HCT116 (cell line): ENCODE data around the gene GCNT2. TPM values are rescaled to one million over a fixed set of nuclear protein-coding genes. Genes with fewer than 3 reads are reported as not detected.

Experiments used
- ATAC-seq: fragments of 200-7000 bp; cut with Tn5 transposase; 2 replicates; pipeline ENCODE4 v1.9.1; 2020; ENCODE audit warnings: mild to moderate bottlenecking, moderate library complexity
- BruUV-seq: library from RNA; stranded (reverse); fragments of 400-500 nt; replicated peaks from 2 replicates; lab custom pipeline; 2021; lab: Mats Ljungman, UMichigan
- CTCF ChIA-PET: fragments of 300-600 bp; sonication (Branson Sonifier 250); formaldehyde crosslinking; loops from one replicate; lab custom pipeline; 2021; ENCODE audit warnings: antibody characterized with exemption; lab: Charles Lee
- POLR2A ChIA-PET: fragments of 300-600, 350-600 bp; sonication (Branson Sonifier 250); formaldehyde crosslinking; loops from one replicate; lab custom pipeline; 2021; ENCODE audit warnings: antibody characterized with exemption; lab: Charles Lee
- RAD21 ChIA-PET, 2 experiments: fragments of 300-600 bp; sonication (Branson Sonifier 250); formaldehyde crosslinking; loops; one replicate each; lab custom pipeline; 2023; ENCODE audit warnings: low total read pairs in 2 of 2; ENCODE audit not compliant: uncharacterized antibody in 2 of 2, unreplicated experiment in 2 of 2, low non-redundant PET in 1 of 2; lab: Charles Lee
- DNase-seq: peaks from one replicate; pipeline ENCODE4 v3.0.0-alpha.2; 2010; ENCODE audit warnings: low read depth, low spot score
- H2AFZ ChIP-seq: fragments of 200-600 bp; shearing (Covaris generic), sonication (generic); 2 replicates; pipeline ENCODE4 v1.6.1; 2017; ENCODE audit warnings: low read depth, mixed run types, mixed read lengths, antibody characterized with exemption, low read length; ENCODE audit not compliant: poor library complexity, severe bottlenecking
- H3K27ac ChIP-seq: 2 replicates; pipeline ENCODE4 v1.5.1; 2012; ENCODE audit warnings: low read depth, low read length
- H3K27me3 ChIP-seq: fragments of 200-600 bp; sonication (generic); 2 replicates; pipeline ENCODE4 v1.6.1; 2016; ENCODE audit warnings: mixed run types, low read length, mixed read lengths; ENCODE audit not compliant: insufficient read depth
- H3K36me3 ChIP-seq, 2 experiments: fragments of 200-500 bp in 1 of 2; fragments of 200-600 bp in 1 of 2; sonication (Bioruptor generic) in 1 of 2; sonication (generic) in 1 of 2; 2 replicates each; pipeline versions ENCODE4 v1.5.1 to v1.6.1; 2014 to 2016; ENCODE audit warnings: low read length in 2 of 2, inconsistent platforms in 1 of 2, mixed read lengths in 1 of 2, mixed run types in 1 of 2; ENCODE audit not compliant: insufficient read depth in 2 of 2, control insufficient read depth in 1 of 2
- H3K4me1 ChIP-seq, 2 experiments: fragments of 200-600 bp in 1 of 2; sonication (generic) in 1 of 2; 2 replicates each; pipeline versions ENCODE4 v1.5.1 to v1.6.1; 2012 to 2017; ENCODE audit warnings: low read length in 2 of 2, inconsistent platforms in 1 of 2, mild to moderate bottlenecking in 1 of 2, mixed read lengths in 1 of 2, mixed run types in 1 of 2, moderate library complexity in 1 of 2; ENCODE audit not compliant: insufficient read depth in 2 of 2, control insufficient read depth in 1 of 2
- H3K4me2 ChIP-seq: fragments of 200-600 bp; sonication (generic); 2 replicates; pipeline ENCODE4 v1.6.1; 2017; ENCODE audit warnings: mixed run types, low read length, mixed read lengths
- H3K4me3 ChIP-seq, 2 experiments: fragments of 200-600 bp in 1 of 2; sonication (generic) in 1 of 2; replicated peaks in 1 of 2; 2 replicates each; pipeline ENCODE4 v1.5.1; 2011 to 2016; ENCODE audit warnings: low read length in 2 of 2, control low read depth in 1 of 2, low read depth in 1 of 2, mild to moderate bottlenecking in 1 of 2, mixed read lengths in 1 of 2, mixed run types in 1 of 2
- H3K79me2 ChIP-seq: fragments of 200-600 bp; sonication (generic); 2 replicates; pipeline ENCODE4 v1.6.1; 2017; ENCODE audit warnings: mild to moderate bottlenecking, mixed run types, low read length, moderate library complexity, mixed read lengths; ENCODE audit not compliant: insufficient read depth
- H3K9ac ChIP-seq: fragments of 200-600 bp; sonication (generic); 2 replicates; pipeline ENCODE4 v1.6.1; 2016; ENCODE audit warnings: low read length, mixed read lengths
- H3K9me2 ChIP-seq: fragments of 200-600 bp; sonication (generic), shearing (Covaris generic); 2 replicates; pipeline ENCODE4 v1.6.1; 2017; ENCODE audit warnings: mixed run types, mild to moderate bottlenecking, moderate library complexity; ENCODE audit not compliant: insufficient read depth
- H3K9me3 ChIP-seq, 2 experiments: fragments of 200-500 bp in 1 of 2; fragments of 200-600 bp in 1 of 2; sonication (Bioruptor generic) in 1 of 2; sonication (generic) in 1 of 2; 2 replicates each; pipeline ENCODE4 v1.6.1; 2014 to 2017; ENCODE audit warnings: low read length in 2 of 2, mixed read lengths in 2 of 2, inconsistent platforms in 1 of 2, low read depth in 1 of 2, mild to moderate bottlenecking in 1 of 2, mixed run types in 1 of 2, moderate library complexity in 1 of 2; ENCODE audit not compliant: control insufficient read depth in 1 of 2, insufficient read depth in 1 of 2
- H4K20me1 ChIP-seq: fragments of 200-600 bp; sonication (generic), shearing (Covaris generic); 2 replicates; pipeline ENCODE4 v1.6.1; 2017; ENCODE audit warnings: mixed run types, mild to moderate bottlenecking, moderate library complexity; ENCODE audit not compliant: insufficient read depth
- ATF3 ChIP-seq: IDR thresholded peaks from 2 replicates; pipeline ENCODE4 v1.6.1; 2012
- CBX3 ChIP-seq: IDR thresholded peaks from 2 replicates; pipeline ENCODE4 v1.6.1; 2012; ENCODE audit warnings: low read depth
- EGR1 ChIP-seq: IDR thresholded peaks from 2 replicates; pipeline ENCODE4 v1.6.1; 2012; ENCODE audit warnings: low read depth
- EZH2 ChIP-seq: fragments of 200-600 bp; sonication (generic); IDR thresholded peaks from 2 replicates; pipeline ENCODE4 v1.6.1; 2017; ENCODE audit warnings: antibody characterized with exemption, mixed run types
- JUND ChIP-seq: IDR thresholded peaks from 2 replicates; pipeline ENCODE4 v1.6.1; 2012
- MAX ChIP-seq: IDR thresholded peaks from 2 replicates; pipeline ENCODE4 v1.6.1; 2012
- RAD21 ChIP-seq: IDR thresholded peaks from 2 replicates; pipeline ENCODE4 v1.6.1; 2012; ENCODE audit warnings: low read depth, mild to moderate bottlenecking
- REST ChIP-seq: IDR thresholded peaks from 2 replicates; pipeline ENCODE4 v1.6.1; 2012; ENCODE audit warnings: low read depth
- SIN3A ChIP-seq: IDR thresholded peaks from 2 replicates; pipeline ENCODE4 v1.6.1; 2012; ENCODE audit warnings: low read depth
- SP1 ChIP-seq: IDR thresholded peaks from 2 replicates; pipeline ENCODE4 v1.6.1; 2012; ENCODE audit warnings: low read depth
- TCF7L2 ChIP-seq: IDR thresholded peaks from 2 replicates; pipeline ENCODE4 v1.7.0; 2011; ENCODE audit warnings: borderline replicate concordance, inconsistent platforms; ENCODE audit not compliant: insufficient read depth, insufficient read length; ENCODE audit errors: extremely low read depth
- YY1 ChIP-seq: IDR thresholded peaks from 2 replicates; pipeline ENCODE4 v1.6.1; 2011; ENCODE audit warnings: low read length, low read depth, moderate library complexity, mild to moderate bottlenecking; ENCODE audit not compliant: insufficient replicate concordance; ENCODE audit errors: extremely low read depth
- ZBTB33 ChIP-seq: IDR thresholded peaks from 2 replicates; pipeline ENCODE4 v1.6.1; 2011; ENCODE audit warnings: mild to moderate bottlenecking, low read length, moderate library complexity; ENCODE audit not compliant: insufficient replicate concordance; ENCODE audit errors: extremely low read depth
- ZFX ChIP-seq: fragments of 450-650 bp; IDR thresholded peaks from 2 replicates; pipeline ENCODE4 v1.6.1; 2017
- intact Hi-C: fragments of 100-400 bp; cut with micrococcal nuclease; formaldehyde crosslinking; loops from 2 replicates; pipeline ENCODE4 v1.10.0; 2022
- total RNA-seq: library from RNA; stranded (reverse); gene quantifications from one replicate; pipeline ENCODE4 v1.2.1, GENCODE V29; 2021; ENCODE audit not compliant: unreplicated experiment

The GCNT2 gene
- total RNA-seq, 1 experiment from 2014 or later: 0.74 TPM

- ChIA-PET CTCF (no interaction called here), POLR2A (no interaction called here), RAD21 (no interaction called here)
- BruUV-seq: no TSS peak
- H3K4me2 ChIP-seq: no peak overlapping the region
- H3K27ac ChIP-seq: no peak overlapping the region
- no peaks in the 10 kb centered on the region for H3K4me1 ChIP-seq
- no peaks in the 10 kb centered on the region; the same call in 1 of the 2 replicates for H3K27me3 ChIP-seq
- H3K36me3 ChIP-seq: no peaks in the 10 kb centered on the region
- ATAC-seq: no peak
- intact Hi-C loops: no loop called here
- DNase-seq: no peak
- H3K79me2 ChIP-seq: no peaks in the 10 kb centered on the region
- no peak overlapping the region for H3K9ac ChIP-seq
- no peaks in the 10 kb centered on the region for H4K20me1 ChIP-seq
- H3K4me3 ChIP-seq: no peak overlapping the region
- no peaks in the 10 kb centered on the region for H3K9me3 ChIP-seq
- no peaks in the 10 kb centered on the region for H3K9me2 ChIP-seq
- TF ChIP-seq SIN3A (no peak), ATF3 (no peak), JUND (no peak), RAD21 (no peak), CBX3 (no peak), EZH2 (no peak), REST (no peak), ZBTB33 (no peak), MAX (no peak), ZFX (no peak), SP1 (no peak), EGR1 (no peak), YY1 (no peak), TCF7L2 (no peak)
- no peak overlapping the region for H2AFZ ChIP-seq
These were observed 37.4 kb downstream of the GCNT2 start for GRCh38 chr6:10558565-10558964.
